ENCODE measurements around the gene ENDOU. TPM values are rescaled to one million over a fixed set of nuclear protein-coding genes. Genes with fewer than 3 reads are reported as not detected.
A peak's percentile ranks its signal among the peaks of the same experiment; 100 is the strongest.

Gene ENDOU
- total RNA-seq, 1 experiment from 2014 or later = 0.39 TPM

DNA sequence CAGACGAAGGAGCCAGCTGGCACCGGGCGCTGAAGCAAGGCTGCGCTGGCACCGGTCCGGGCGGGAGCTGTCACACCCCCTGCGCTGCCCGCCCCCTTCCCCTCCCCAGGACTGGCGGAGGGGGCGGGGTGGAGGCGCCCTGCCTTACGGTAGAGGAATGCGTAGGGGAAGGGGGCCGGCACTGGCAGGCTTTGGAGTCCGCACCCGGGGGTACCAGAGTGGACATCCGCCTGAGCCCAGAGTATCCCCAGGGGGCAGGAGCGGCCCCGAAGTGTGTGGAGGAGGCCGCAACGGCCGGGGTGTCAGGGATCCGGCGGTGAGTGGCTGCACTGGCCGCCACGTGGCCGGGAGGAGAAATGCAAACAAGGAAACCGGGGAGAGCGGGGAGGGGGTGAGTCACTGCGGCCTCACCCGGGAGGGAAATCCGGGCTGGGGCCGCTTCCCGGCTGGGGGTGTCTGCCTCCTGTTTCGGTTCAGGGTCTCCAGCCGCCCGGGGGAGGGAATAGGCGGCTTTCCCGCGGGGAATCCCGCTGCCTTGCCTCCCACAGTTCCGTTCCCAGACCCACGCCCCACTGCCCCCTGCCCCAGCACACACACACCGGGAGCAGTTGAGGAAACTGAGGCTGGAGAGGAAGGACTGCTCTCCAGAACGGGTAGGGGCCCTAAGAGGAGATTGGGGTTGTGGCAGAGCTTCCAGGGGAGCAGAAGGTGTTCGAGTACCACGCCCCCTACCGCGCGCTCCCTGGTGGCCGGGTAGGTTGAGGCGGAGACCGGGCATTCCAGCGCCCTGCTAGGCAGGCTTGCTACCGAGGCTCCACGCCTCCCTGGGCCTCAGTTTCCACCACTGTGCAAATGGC lies 33.8 kb upstream of the ENDOU start, which contains the start of gene RAPGEF3:
TSS of gene RAPGEF3 (minus strand) at position 47 of the 857 bp plus-strand sequence. CDS start 324 bp downstream, outside the sequence.
- H3K9me2 ChIP-seq (ENCODE audit: insufficient read depth) = no peaks in the 10 kb centered on the region
- peaks cover 68% of the 10 kb centered on the region for H3K4me1 ChIP-seq (replicated peaks; ENCODE audit: insufficient read depth)
- peaks cover 16% of the 10 kb centered on the region; the same call in 1 of the 2 replicates for H3K79me2 ChIP-seq (ENCODE audit: low read depth)
- TSS peak; percentile 35 for BruUV-seq (replicated peaks)
- no peaks in the 10 kb centered on the region for H4K20me1 ChIP-seq (ENCODE audit: insufficient read depth)
- CTCF ChIA-PET = interaction anchor here (1.1 to 1.2 kb wide), 4 partner anchors 11 to 147 kb away, joined by 3 to 16 read pairs (median 4); no protein-coding TSS in a partner anchor
- peak; percentile 81 to 86 for DNase-seq
- H3K4me2 ChIP-seq = peak within 1 kb of the TSS; percentile 97
- peak within 1 kb of the TSS; percentile 75 for H3K4me3 ChIP-seq
- TF ChIP-seq EZH2 (IDR thresholded peaks at IDR 0.05; ENCODE audit: low read depth) = no peak
- TF ChIP-seq, protein P1, sequence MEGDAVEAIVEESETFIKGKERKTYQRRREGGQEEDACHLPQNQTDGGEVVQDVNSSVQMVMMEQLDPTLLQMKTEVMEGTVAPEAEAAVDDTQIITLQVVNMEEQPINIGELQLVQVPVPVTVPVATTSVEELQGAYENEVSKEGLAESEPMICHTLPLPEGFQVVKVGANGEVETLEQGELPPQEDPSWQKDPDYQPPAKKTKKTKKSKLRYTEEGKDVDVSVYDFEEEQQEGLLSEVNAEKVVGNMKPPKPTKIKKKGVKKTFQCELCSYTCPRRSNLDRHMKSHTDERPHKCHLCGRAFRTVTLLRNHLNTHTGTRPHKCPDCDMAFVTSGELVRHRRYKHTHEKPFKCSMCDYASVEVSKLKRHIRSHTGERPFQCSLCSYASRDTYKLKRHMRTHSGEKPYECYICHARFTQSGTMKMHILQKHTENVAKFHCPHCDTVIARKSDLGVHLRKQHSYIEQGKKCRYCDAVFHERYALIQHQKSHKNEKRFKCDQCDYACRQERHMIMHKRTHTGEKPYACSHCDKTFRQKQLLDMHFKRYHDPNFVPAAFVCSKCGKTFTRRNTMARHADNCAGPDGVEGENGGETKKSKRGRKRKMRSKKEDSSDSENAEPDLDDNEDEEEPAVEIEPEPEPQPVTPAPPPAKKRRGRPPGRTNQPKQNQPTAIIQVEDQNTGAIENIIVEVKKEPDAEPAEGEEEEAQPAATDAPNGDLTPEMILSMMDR (conservative IDR thresholded peaks at IDR 0.05) = peak; percentile 59
- H3K27ac ChIP-seq = peak within 1 kb of the TSS; percentile 66
- POLR2A ChIA-PET (ENCODE audit: unreplicated experiment) = interaction anchor here (0.7 kb wide), 2 partner anchors 23 to 1077 kb away, joined by 3 to 19 read pairs; no protein-coding TSS in a partner anchor
- H3F3A ChIP-seq (ENCODE audit: insufficient read depth, low read depth) = peaks cover 15% of the 10 kb centered on the region
- no peaks in the 10 kb centered on the region for H3K27me3 ChIP-seq (ENCODE audit: insufficient read depth, low read depth)
- intact Hi-C loops (cut with micrococcal nuclease; ENCODE audit: unreplicated experiment) = no loop called here
- H2AFZ ChIP-seq = peak within 1 kb of the TSS; percentile 90
- no peaks in the 10 kb centered on the region for H3K36me3 ChIP-seq (ENCODE audit: low read depth)
- H3K9me3 ChIP-seq (ENCODE audit: insufficient read depth, low read depth) = no peaks in the 10 kb centered on the region

DNA sequence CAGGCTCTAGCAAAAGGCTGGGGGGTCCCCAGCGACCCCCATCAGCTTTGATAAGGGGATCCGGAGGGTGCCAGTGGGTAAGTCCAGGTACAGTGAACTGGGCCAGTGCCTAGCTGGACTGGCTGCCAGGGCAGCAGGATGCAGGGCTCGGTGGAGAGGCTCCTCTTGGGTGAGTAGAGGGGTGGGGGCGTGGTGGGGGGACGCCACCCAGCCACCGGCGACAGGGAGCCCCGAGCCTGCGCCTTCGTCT lies 33.2 kb upstream of the ENDOU start:
- Histone ChIP-seq H3K4me1 (replicated peaks; ENCODE audit: insufficient read depth) (peaks cover 68% of the 10 kb centered on the region), H2AFZ (peak overlapping the region; percentile 90)
- CTCF ChIA-PET = interaction anchor here (1.0 to 1.2 kb wide), 3 partner anchors 8 to 147 kb away, joined by 4 to 16 read pairs (median 5); no protein-coding TSS in a partner anchor

More for the DNA sequence above, 33.2 kb upstream of the ENDOU start:
- no peaks in the 10 kb centered on the region for H3K9me2 ChIP-seq (ENCODE audit: insufficient read depth)
- H3K9me3 ChIP-seq (ENCODE audit: insufficient read depth, low read depth) = no peaks in the 10 kb centered on the region
- DNase-seq = no peak
- H3F3A ChIP-seq (ENCODE audit: insufficient read depth, low read depth) = peaks cover 21% of the 10 kb centered on the region
- no peaks in the 10 kb centered on the region for H4K20me1 ChIP-seq (ENCODE audit: insufficient read depth)
- H3K27ac ChIP-seq = no peak overlapping the region
- peak overlapping the region; percentile 75 for H3K4me3 ChIP-seq
- POLR2A ChIA-PET (ENCODE audit: unreplicated experiment) = interaction anchor here (0.7 kb wide), 2 partner anchors 23 to 1076 kb away, joined by 3 to 19 read pairs; no protein-coding TSS in a partner anchor
- BruUV-seq (replicated peaks) = TSS peak; percentile 28
- H3K27me3 ChIP-seq (ENCODE audit: insufficient read depth, low read depth) = no peaks in the 10 kb centered on the region
- H3K36me3 ChIP-seq (ENCODE audit: low read depth) = no peaks in the 10 kb centered on the region
- peak overlapping the region; percentile 97 for H3K4me2 ChIP-seq
- intact Hi-C loops (cut with micrococcal nuclease; ENCODE audit: unreplicated experiment) = no loop called here
- H3K79me2 ChIP-seq (ENCODE audit: low read depth) = peaks cover 16% of the 10 kb centered on the region; the same call in 1 of the 2 replicates
- TF ChIP-seq, protein P1 (conservative IDR thresholded peaks at IDR 0.05) = no peak
- no peak for TF ChIP-seq EZH2 (IDR thresholded peaks at IDR 0.05; ENCODE audit: low read depth)

All from PC-9 (cell line).